GM12891 (cell line): ENCODE results near the gene ARMH2.
"Not testable (repeated sequence)": the region's sequence is repeated elsewhere in the genome, so short reads cannot be mapped to it uniquely, and the experiment has no call there.

Source experiments
- POLR2A ChIP-seq: IDR thresholded peaks from 2 replicates; pipeline ENCODE4 v1.6.1; 2011; ENCODE audit warnings: low read depth, low read length, control low read depth
- POLR2AphosphoS5 ChIP-seq: IDR thresholded peaks from 2 replicates; pipeline ENCODE4 v1.6.1; 2011; ENCODE audit warnings: low read depth, low read length, control low read depth
- SPI1 ChIP-seq: IDR thresholded peaks from 2 replicates; pipeline ENCODE4 v1.6.1; 2011; ENCODE audit warnings: low read depth, low read length, control low read depth

- not testable (repeated sequence) for TF ChIP-seq POLR2AphosphoS5, SPI1, POLR2A
Observed at GRCh38 chr6:24765968-24766367, 32.7 kb downstream of the ARMH2 start.
